Right lobe of liver (tissue), 4 donors: Measurements from ENCODE around the gene NTM.

Source experiments
- CTCF ChIP-seq, 4 donors: fragments of 200-600 bp in 3 of 4; fragments of 450-650 bp in 1 of 4; IDR thresholded peaks; one replicate each; pipeline versions ENCODE4 v1.5.1 to v1.8.0; 2016 to 2022; ENCODE audit warnings: antibody characterized with exemption in 4 of 4, mild to moderate bottlenecking in 2 of 4
- POLR2A ChIP-seq: fragments of 450-650 bp; IDR thresholded peaks from one replicate; pipeline ENCODE4 v1.6.1; 2017; ENCODE audit warnings: antibody characterized with exemption, mild to moderate bottlenecking
- donor health status: DM: no; HTN: no; CAD: no.
- donor health status: DM: no; HTN: no; CAD: no.
- donor health status: DM: no; HTN: yes; CAD: no.

- TF ChIP-seq CTCF (IDR thresholded peaks at IDR 0.05) = no peak
- TF ChIP-seq POLR2A = no peak
Observed at GRCh38 chr11:131642756-131643531, 272.5 kb downstream of the NTM start.
